Activated CD8-positive, alpha-beta memory T cell treated with anti-CD3 and anti-CD28 coated beads, Interleukin-2, amount 50 U/mL, for 24 hours (primary cell): ENCODE data around the gene PI16.
"Not testable (repeated sequence)": the region's sequence is repeated elsewhere in the genome, so short reads cannot be mapped to it uniquely, and the experiment has no call there.

Experiments
- DNase-seq: peaks from one replicate; pipeline ENCODE4 v3.0.0-alpha.2; 2020; ENCODE audit errors: extremely low read depth

PI16 gene

GRCh38 chr6:36929152-36929551 is 25.4 kb upstream of the PI16 start:
- no peak for DNase-seq

GRCh38 chr6:36929607-36930006 is 24.9 kb upstream of the PI16 start:
- no peak for DNase-seq

GRCh38 chr6:36930483-36930882 is 24.1 kb upstream of the PI16 start:
- no peak for DNase-seq

- DNase-seq = no peak
Observed at GRCh38 chr6:36933102-36933501, 21.4 kb upstream of the PI16 start.

- DNase-seq = no peak
Observed at GRCh38 chr6:36933519-36933918, 21.0 kb upstream of the PI16 start.

- no peak for DNase-seq
Observed at GRCh38 chr6:36934901-36935300, 19.6 kb upstream of the PI16 start.

- DNase-seq = no peak
Observed at GRCh38 chr6:36936824-36937223, 17.7 kb upstream of the PI16 start.

DNA sequence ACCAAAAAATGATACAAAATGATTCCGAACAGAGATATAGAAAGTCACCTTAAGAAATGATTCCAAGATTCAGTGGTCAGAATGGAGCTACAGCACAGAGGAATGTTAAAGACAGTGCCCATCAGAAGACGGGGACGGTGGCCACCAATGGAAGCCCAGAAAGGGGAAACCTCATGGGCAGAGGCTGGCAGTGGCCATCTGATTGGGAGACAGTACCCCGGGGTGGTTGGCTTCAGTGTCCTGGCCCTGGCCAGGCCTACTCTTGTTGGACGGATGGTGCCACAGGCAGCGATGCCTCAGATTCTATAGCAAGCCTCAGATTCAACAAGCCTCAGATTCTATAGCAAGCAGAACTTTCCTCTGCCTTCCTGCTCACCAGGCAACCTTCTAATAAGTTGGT is 16.6 kb upstream of the PI16 start:
- DNase-seq = no peak

DNA sequence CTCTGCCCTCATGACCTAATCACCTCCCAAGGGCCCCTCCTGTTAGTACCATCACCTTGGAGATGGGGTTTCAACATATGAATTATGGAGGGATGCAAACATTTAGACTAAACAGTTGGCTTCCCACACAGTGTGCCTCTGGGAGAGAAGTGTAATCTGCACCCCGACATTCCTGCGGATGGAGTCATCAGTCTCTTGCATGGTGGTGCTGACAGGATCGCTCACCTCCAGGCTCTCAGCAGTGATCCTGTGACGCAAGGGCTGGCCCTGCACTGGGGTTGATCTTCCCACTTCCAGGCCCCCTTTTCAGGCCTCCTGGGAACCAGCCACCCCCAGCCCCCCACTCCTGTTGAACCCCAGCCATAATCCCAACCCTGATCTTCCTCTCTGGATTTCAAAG is 16.0 kb upstream of the PI16 start:
- DNase-seq = no peak

DNA sequence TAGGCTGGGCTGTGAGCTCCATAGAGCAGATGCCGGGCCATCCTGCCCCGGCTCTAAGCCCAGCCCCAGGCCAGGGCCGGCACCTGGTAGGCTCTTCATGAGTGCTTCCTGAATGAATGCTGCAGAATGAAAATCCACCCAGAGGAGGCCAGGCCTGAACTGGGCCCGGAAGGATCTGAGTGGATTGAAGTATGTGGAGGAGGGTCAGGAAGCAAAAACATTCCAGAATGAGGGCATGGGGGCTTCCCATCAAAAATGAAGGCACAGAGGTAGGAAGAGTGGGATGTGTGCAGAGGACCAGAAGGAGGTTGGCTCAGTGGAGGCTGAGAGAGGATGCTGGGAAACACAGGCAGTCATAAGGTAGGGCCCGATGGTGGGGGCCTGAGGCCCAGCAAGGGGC is 15.5 kb upstream of the PI16 start:
- DNase-seq = not testable (repeated sequence)

DNA sequence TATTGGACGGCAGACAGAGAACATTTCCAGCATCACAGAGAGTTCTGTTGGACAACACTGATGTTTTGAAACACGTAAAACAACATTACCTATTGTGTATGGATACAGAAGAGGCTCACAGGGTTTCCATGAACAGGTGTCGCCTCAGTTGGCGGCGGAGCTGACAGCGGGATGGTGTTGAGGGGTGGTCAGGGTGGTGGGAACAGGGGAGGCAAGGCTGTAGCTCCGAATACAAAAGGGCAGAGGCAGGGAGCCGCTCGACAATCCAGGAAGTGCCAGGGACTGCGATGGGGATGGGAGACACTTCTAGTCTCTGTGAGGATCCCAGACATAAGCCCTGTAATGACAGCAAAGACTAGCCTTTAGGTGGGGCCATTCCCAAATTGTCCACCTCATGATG is 14.5 kb upstream of the PI16 start:
- DNase-seq = no peak

- not testable (repeated sequence) for DNase-seq
Observed at GRCh38 chr6:36941561-36941960, 13.0 kb upstream of the PI16 start.

GRCh38 chr6:36942329-36942728 is 12.2 kb upstream of the PI16 start:
- DNase-seq = not testable (repeated sequence)

DNA sequence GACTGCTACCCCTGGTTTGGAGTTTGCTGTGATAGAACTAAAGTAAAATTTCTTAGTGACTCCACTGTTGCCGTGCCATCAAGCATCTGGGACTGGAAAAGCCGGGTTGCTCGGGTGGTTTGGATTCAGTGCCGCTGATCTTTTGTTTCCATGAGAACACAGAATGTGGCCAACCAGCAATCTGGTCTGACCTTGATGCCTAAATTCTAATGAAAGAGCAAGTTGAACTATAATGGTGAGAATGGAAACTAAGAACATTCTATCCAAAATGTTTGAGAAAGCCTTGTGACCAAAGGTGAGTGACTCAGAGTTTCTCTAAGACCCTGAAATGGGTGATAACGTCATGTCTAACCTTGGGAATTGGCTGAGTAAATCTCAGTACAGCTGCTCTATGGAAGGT is 9.9 kb upstream of the PI16 start:
- no peak for DNase-seq

- no peak for DNase-seq
Observed at GRCh38 chr6:36945301-36945700, 9.2 kb upstream of the PI16 start.

DNA sequence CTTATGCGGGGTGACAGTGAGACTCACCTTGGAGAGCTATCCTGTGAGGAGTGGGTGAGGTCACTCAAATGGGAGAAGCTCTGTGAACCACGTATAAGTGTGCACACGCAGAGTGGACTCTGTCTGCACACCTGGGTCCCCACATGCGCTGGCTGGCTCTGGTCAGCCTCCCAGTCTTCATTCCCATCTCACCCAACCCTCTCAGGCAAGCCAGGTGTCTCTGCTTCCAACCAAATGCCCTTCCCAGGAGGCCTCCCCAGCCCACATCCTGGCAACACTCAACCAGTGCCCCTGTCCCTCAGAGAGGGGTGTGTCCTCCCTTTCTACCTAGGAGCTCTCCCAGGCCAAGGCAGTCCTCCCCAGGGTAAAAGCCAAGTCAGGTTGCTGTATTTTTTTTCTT is 8.0 kb upstream of the PI16 start:
- DNase-seq = no peak

DNA sequence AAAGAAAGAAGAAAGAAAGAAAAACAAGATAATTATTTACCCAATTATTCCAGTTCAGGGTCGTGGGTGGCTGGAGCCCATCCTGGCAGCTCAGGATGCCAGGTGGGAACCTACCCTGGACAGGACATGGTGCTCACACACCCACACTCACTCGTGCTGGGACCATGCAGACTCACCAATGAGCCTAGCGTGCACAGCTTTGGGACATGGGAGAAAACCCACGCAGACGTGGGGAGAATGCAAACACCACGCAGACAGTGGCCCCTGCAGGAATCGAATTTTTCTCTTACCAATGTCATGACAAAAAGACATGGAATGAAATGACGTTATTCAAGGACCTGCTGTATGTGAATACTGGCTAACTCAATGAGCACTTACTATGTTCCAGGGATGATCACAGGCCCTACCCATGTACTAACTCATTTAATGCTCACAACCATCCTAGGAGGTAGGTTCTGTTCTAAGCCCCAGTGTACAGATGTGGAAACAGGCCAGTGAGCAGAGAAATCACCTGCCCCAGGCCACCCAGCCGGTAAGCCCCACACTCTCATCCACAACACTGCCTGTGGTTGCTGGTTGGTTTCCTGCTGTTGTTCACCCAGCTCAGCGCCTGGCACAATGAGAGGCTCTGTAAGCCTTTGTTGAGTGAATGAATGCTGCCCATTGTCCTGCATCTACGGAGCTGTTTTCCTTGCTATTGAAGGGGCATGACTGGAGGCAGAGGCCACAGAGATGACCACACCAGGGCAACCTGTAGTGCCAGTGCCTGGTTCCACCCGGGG is 6.8 kb upstream of the PI16 start:
- no peak for DNase-seq

DNA sequence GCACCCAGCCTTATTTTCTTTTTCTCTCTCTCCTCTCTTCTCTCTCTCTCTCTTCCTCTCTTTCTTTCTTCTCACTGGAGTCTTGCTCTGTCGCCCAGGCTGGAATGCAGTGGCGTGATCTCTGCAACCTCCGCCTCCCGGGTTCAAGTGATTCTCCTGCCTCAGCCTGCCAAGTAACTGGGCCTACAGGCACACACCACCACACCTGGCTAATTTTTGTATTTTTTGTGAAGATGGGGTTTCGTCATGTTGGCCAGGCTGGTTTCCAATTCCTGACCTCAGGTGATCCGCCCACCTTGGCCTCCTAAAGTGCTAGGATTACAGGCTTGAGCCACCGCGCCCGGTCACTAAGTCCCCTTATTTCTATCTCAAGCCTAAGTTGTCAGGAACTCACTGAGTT is 5.5 kb upstream of the PI16 start:
- not testable (repeated sequence) for DNase-seq

- DNase-seq = no peak
Observed at GRCh38 chr6:36949636-36950035, 4.9 kb upstream of the PI16 start.

GRCh38 chr6:36953931-36954261 is 642 bp upstream of the PI16 start:
- DNase-seq = no peak

DNA sequence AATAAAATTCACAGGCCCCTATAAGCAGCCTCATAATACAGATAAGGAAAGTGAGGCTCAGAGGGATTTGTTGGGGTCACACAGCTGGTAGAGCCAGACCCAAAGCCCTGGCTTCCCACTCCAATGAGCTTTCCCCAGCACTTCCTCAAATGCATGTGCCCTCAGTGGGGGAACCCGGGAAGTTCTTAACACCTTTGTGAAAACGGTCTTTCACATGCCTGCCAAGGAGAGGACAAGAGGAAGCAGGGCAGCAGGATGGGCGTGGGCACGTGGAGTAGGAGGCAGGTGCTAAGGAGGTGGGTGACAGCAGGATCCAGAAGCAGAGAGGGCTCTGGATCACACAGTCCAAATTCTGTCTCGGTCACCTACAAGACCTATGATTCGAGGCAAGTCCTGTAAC is 598 bp downstream of the PI16 start:
- no peak for DNase-seq

DNA sequence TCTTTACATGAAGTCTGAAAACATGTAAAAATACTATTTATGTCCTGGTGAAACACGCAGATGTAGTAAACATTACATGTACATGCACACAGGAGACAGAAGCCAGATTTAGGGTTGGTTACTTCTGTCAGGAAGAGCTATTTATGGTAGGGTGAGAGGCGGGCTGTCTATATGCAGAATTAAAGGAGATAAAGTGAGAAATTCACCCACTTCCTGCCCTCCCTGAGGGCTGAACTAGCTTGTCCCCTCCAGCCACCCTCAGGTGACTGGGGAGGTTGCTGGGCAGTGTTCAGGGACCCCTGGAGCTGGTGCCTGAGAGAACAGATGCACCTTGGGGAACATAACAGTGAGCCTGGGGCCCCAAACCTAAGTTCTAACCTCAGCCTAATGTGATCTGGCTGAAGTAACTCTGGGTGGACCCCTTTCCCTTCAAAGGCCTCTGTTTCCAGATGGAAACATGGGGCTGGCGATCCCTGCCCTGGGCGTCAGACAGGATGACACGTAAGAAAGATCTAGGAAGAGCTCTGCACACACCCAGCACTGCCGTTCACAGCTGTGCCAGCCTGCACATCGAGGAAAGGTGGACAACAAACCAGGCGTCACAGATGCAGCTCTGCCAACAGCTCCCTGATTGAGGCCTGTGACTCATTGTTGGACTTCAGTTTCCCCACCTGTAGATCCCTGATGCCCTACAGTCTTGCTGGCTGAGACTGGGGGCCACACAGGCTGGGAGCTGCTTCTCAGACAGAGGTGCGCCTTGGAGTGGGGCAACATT is 1.3 kb downstream of the PI16 start:
- DNase-seq = no peak

GRCh38 chr6:36956446-36956820 is 1.9 kb downstream of the PI16 start:
- DNase-seq = no peak
